Measurements from ENCODE around the gene TRIM74.
"Not testable (repeated sequence)": the region's sequence is repeated elsewhere in the genome, so short reads cannot be mapped to it uniquely, and the experiment has no call there.

DNA sequence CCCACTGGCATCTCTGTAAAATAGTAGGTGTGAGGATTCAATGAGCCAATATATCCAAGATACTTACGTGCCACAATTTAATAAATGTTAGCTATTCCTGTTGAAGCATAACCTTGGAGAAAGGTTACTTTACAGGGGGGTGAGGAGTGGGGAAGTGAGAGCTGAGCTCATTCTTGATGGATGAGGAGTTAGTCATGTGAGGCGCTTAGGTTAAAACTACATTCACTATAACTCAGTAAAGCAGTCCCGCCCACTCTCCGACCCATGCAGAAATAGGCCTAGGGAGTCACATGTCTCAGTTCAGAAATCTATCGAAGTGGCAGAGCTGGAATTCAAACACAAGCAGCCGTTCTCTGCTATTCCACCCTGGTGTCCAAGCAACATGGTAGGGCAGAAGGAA lies 18.8 kb downstream of the TRIM74 start:
- TF ChIP-seq POLR2A, CTCF (IDR thresholded peaks at IDR 0.05): not testable (repeated sequence)

Data from tibial nerve (tissue), 3 donors.